OCI-LY7 (cell line): ENCODE results near the gene CHD9NB. TPM values are rescaled to one million over a fixed set of nuclear protein-coding genes. Genes with fewer than 3 reads are reported as not detected.

Experiments used
- BruUV-seq: library from RNA; stranded (reverse); fragments of 400-500 nt; replicated peaks from 2 replicates; lab custom pipeline; 2021; lab: Mats Ljungman, UMichigan
- CTCF ChIA-PET: fragments of 300-600 bp; sonication (Branson Sonifier 250); formaldehyde crosslinking; loops from one replicate; lab custom pipeline; 2022; ENCODE audit warnings: antibody characterized with exemption; ENCODE audit not compliant: unreplicated experiment; lab: Charles Lee
- POLR2A ChIA-PET: fragments of 300-600 bp; sonication (Branson Sonifier 250); formaldehyde crosslinking; loops from one replicate; lab custom pipeline; 2022; ENCODE audit warnings: antibody characterized with exemption; lab: Charles Lee
- DNase-seq: peaks from one replicate; pipeline ENCODE4 v3.0.0-alpha.2; 2015; ENCODE audit warnings: low spot score
- H2AFZ ChIP-seq: fragments of 200-600 bp; sonication (generic), shearing (Covaris generic); 2 replicates; pipeline ENCODE4 v1.6.1; 2014; ENCODE audit warnings: mild to moderate bottlenecking, antibody characterized with exemption, low read length, moderate library complexity
- H3K27ac ChIP-seq: fragments of 200-600 bp; sonication (generic); 2 replicates; pipeline ENCODE4 v1.5.1; 2014; ENCODE audit warnings: mixed run types, low read depth, mild to moderate bottlenecking, moderate library complexity, low read length, inconsistent platforms; ENCODE audit not compliant: poor library complexity, severe bottlenecking
- H3K36me3 ChIP-seq: fragments of 200-600 bp; sonication (generic); 2 replicates; pipeline ENCODE4 v1.6.1; 2014; ENCODE audit warnings: mild to moderate bottlenecking, antibody characterized with exemption, low read length, moderate library complexity, mixed read lengths; ENCODE audit not compliant: insufficient read depth
- H3K4me1 ChIP-seq: fragments of 200-600 bp; sonication (generic); 2 replicates; pipeline ENCODE4 v1.5.1; 2014; ENCODE audit warnings: mild to moderate bottlenecking, low read length; ENCODE audit not compliant: insufficient read depth, poor library complexity, severe bottlenecking
- H3K4me2 ChIP-seq: fragments of 200-600 bp; sonication (generic); 2 replicates; pipeline ENCODE4 v1.6.1; 2014; ENCODE audit warnings: mild to moderate bottlenecking, low read length
- H3K4me3 ChIP-seq: fragments of 200-600 bp; sonication (generic); 2 replicates; pipeline ENCODE4 v1.5.1; 2014; ENCODE audit warnings: mild to moderate bottlenecking, low read depth, low read length; ENCODE audit not compliant: poor library complexity, severe bottlenecking
- H3K79me2 ChIP-seq: fragments of 200-600 bp; sonication (generic); 2 replicates; pipeline ENCODE4 v1.6.1; 2016; ENCODE audit warnings: low read depth, mild to moderate bottlenecking, low read length, moderate library complexity, mixed read lengths; ENCODE audit not compliant: insufficient read depth
- H3K9me2 ChIP-seq: fragments of 200-600 bp; sonication (generic); 2 replicates; pipeline ENCODE4 v1.6.1; 2016; ENCODE audit warnings: mild to moderate bottlenecking, low read length, mixed read lengths; ENCODE audit not compliant: insufficient read depth
- H3K9me3 ChIP-seq: fragments of 200-600 bp; sonication (generic); 2 replicates; pipeline ENCODE4 v1.6.1; 2014; ENCODE audit warnings: mild to moderate bottlenecking, mixed run types, low read length, mixed read lengths
- H4K20me1 ChIP-seq: fragments of 200-600 bp; sonication (generic); 2 replicates; pipeline ENCODE4 v1.6.1; 2014; ENCODE audit warnings: mild to moderate bottlenecking, antibody characterized with exemption, low read length, moderate library complexity, mixed read lengths; ENCODE audit not compliant: insufficient read depth
- CTCF ChIP-seq: fragments of 200-600 bp; sonication (generic); conservative IDR thresholded peaks from 2 replicates; pipeline ENCODE4 v1.5.1; 2014; ENCODE audit warnings: mild to moderate bottlenecking, antibody characterized with exemption, low read length, moderate library complexity, mixed read lengths
- EZH2phosphoT487 ChIP-seq: fragments of 200-600 bp; sonication (generic); IDR thresholded peaks from 2 replicates; pipeline ENCODE4 v1.6.1; 2018; ENCODE audit warnings: low read depth, borderline replicate concordance, mild to moderate bottlenecking, mixed run types, antibody characterized with exemption, low read length, moderate library complexity, mixed read lengths
- intact Hi-C: fragments of 100-400 bp; cut with micrococcal nuclease; formaldehyde crosslinking; loops from one replicate; pipeline ENCODE4 v1.10.0; 2022; ENCODE audit not compliant: unreplicated experiment
- total RNA-seq, 2 experiments: library from RNA; depleted of rRNA in 1 of 2; stranded (reverse); fragments of >200 nt in 1 of 2; shearing (Covaris generic) in 1 of 2; gene quantifications; 2 replicates each; pipeline ENCODE4 v1.2.3, GENCODE V29; 2014 to 2022

The CHD9NB gene
- total RNA-seq, 2 experiments from 2014 or later: not detected

DNA sequence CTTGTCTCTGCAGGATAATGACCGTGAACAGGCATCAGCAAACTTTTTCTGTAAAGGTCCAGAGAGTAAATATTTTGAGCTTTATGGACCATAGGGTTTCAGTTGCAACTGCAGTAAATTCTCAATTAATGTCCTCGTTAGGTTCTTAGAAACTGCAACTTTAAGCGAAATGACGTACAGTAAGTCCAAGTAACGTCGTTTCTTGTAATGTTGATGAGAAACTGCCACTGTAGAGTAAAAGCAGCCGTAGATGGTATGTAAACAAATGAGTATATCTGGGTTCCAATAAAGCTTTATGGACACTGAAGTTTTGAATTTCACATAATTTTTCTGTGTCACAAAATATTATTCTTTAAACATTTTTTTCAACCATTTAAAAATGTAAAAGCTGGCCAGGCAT is 7.0 kb upstream of the CHD9NB start:
- no peak for TF ChIP-seq EZH2phosphoT487
- TF ChIP-seq CTCF: no peak
- intact Hi-C loops: loop anchor here (5.0 to 10.0 kb wide), 2 partner anchors 443 to 1865 kb away; partner anchors contain the start of gene AKTIP
- H3K4me3 ChIP-seq: no peak overlapping the region
- ChIA-PET POLR2A (interaction anchor here (0.6 to 5.0 kb wide), 9 partner anchors 9 to 169 kb away, joined by 3 to 31 read pairs (median 4); no protein-coding TSS in a partner anchor), CTCF (interaction anchor here (0.6 kb wide), 1 partner anchor 31 kb away, joined by 3 read pairs; no protein-coding TSS in a partner anchor)
- no peaks in the 10 kb centered on the region for H4K20me1 ChIP-seq
- no peaks in the 10 kb centered on the region for H3K36me3 ChIP-seq
- no peak for DNase-seq
- no peaks in the 10 kb centered on the region for H3K9me2 ChIP-seq
- peak overlapping the region; percentile 89 for H3K4me2 ChIP-seq
- no peak overlapping the region for H2AFZ ChIP-seq
- BruUV-seq: no TSS peak
- peaks cover 87% of the 10 kb centered on the region for H3K4me1 ChIP-seq
- H3K79me2 ChIP-seq: peaks cover 89% of the 10 kb centered on the region
- H3K9me3 ChIP-seq: no peaks in the 10 kb centered on the region
- peak overlapping the region; percentile 92 for H3K27ac ChIP-seq

DNA sequence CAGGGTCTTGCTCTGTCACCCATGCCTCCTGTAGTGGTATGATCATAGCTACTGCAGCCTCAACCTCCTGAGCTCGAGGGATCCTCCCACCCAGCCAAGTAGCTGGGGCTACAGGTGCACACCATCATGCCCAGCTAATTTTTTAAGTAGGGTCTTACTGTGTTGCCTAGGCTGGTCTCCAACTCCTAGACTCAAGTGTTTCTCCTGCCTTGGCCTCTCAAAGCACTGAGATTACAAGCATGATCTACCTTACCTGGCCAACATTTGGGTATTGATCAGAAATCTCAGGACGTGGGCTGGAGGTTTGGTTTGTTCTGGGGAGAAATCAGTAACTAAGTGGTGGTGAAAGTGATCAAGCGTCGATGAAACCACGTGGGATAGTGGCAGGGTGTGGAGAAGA is 6.2 kb upstream of the CHD9NB start:
- Histone ChIP-seq H3K4me2 (peak overlapping the region; percentile 89), H3K27ac (peak overlapping the region; percentile 92)
- intact Hi-C loops: loop anchor here (5.0 kb wide), 1 partner anchor 443 kb away; the partner anchor contains the start of gene AKTIP

More for the DNA sequence above, 6.2 kb upstream of the CHD9NB start:
- TF ChIP-seq EZH2phosphoT487 (no peak), CTCF (no peak)
- H2AFZ ChIP-seq: peak overlapping the region; percentile 61; the same call in 1 of the 2 replicates
- H3K4me3 ChIP-seq: peak overlapping the region; percentile 59
- no peaks in the 10 kb centered on the region for H3K36me3 ChIP-seq
- peak; percentile 74 for DNase-seq
- no TSS peak for BruUV-seq
- ChIA-PET CTCF (interaction anchor here (0.5 to 1.1 kb wide), 2 partner anchors 40 to 100 kb away, joined by 3 read pairs; no protein-coding TSS in a partner anchor), POLR2A (interaction anchor here (0.7 to 6.0 kb wide), 11 partner anchors 9 to 154 kb away, joined by 3 to 77 read pairs (median 5); no protein-coding TSS in a partner anchor)
- H4K20me1 ChIP-seq: no peaks in the 10 kb centered on the region
- H3K79me2 ChIP-seq: peaks cover 81% of the 10 kb centered on the region
- H3K9me2 ChIP-seq: no peaks in the 10 kb centered on the region
- no peaks in the 10 kb centered on the region for H3K9me3 ChIP-seq
- peaks cover 86% of the 10 kb centered on the region for H3K4me1 ChIP-seq
